ENCODE results near the gene DGKE.

Gene DGKE

DNA sequence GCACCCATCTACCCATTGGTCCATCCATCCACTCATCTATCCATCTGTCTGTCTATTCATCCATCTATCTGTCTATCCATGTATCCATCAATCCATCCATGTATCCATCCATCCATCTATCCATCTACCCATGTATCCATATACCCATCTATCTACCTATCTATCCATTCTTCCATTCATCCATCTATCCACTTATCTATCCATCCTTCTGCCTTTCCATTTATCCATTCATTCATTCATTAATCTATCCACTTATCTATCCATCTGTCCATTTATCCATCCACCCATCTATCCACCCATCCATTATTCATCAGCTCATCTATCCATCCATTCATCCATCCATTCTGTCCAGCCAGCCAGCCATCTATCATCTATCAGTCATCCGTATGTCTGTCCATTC is 58.4 kb downstream of the DGKE start:
- DNase-seq = no peak

DNA sequence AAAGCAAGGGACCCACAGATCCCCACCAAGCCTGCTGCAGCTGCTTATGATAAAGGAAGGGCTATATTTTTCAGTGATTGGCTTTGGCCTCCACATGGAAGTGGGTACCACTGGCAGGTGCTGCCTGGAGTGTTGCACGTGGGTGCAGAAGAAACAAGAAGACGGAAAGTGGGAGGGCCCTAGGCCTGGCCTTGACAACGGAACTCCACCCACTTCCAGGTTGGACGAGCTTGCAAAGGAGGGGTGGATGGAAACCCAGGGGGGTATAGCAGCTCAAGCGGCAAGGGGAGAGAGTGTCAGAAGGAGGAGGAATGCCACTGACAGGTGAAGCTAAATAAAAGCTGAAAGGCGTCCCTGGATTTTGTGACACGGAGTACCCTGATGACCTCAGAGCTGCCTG is 59.6 kb downstream of the DGKE start:
- DNase-seq = no peak

DNA sequence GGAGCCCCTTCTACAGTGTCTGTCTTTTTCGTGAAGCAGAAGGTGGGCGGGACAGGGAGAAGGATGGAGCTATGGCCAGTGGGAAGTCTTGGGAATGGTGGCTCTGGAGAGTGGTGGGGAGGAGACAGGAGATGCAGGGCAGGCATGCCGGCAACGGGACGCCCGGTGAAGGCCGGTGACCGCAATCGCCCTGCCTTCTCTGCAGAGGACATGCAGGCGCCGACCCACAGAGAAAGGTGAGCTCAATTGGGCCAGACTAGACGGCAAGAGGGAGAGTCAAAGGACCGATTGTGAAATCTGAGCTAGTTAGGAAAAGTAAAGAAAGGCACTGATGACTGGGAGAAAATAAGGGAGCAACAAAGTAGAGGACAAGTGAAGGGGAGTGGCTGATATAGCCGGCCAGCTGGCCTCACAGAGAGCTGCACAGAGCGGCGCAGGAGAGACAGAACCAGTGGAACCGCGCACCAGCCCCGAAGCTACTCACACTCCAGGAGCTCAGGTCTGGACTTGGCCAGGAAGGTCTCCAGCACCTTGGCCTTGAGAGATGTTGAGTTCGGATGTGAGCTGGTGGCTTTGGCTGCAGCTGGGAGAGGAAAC is 61.0 kb downstream of the DGKE start:
- no peak for DNase-seq

DNA sequence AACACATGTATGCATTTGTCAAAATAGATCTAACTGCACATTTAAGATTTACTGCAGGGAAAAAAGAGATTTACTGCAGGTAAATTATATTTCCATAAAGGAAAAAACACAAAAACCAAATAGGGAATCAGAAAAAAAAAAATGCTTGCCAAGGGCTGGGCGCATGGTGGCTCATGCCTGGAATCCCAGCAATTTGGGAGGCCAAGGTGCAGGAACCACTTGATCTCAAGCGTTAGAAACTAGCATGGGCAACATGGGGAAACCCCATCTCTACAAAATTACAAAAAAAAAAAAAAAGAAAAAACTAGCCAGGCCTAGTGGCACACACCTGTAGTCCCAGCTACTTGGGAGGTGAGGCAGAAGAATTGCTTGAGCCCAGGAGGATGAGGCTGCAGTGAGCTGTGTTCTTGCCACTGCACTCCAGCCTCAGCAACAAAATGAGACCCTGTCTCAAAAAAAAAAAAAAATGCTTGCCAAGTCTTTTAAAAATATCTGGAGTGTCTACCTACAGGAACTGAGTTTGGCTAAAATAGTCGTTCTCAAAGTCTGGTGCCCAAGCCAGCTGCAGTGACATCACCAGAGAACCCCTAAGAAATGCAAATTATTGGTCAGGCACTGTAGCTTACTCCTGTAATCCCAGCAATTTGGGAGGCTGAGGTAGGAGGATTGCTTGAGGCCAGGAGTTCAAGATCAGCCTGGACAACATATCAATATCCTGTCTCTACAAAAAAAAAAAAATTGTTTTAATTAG is 62.4 kb downstream of the DGKE start:
- no peak for DNase-seq

DNA sequence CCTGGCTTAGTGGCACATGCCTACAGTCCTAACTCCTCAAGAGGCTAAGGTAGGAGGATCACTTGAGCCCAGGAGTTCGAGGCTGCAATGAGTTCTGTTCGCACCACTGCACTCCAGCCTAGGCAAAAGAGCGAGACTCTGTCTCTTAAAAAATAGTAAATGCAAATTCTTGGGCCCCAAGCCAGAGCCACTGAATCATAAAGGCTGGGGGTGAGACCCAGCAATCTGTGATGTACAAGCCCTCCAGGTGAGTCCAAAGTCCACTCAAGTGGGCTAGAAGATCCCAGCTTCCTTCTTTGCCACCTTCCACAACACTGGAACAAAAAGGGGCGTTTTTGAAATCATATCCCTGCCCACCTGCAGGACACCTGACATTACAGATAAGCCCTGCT is 63.0 kb downstream of the DGKE start:
- DNase-seq = no peak

DNA sequence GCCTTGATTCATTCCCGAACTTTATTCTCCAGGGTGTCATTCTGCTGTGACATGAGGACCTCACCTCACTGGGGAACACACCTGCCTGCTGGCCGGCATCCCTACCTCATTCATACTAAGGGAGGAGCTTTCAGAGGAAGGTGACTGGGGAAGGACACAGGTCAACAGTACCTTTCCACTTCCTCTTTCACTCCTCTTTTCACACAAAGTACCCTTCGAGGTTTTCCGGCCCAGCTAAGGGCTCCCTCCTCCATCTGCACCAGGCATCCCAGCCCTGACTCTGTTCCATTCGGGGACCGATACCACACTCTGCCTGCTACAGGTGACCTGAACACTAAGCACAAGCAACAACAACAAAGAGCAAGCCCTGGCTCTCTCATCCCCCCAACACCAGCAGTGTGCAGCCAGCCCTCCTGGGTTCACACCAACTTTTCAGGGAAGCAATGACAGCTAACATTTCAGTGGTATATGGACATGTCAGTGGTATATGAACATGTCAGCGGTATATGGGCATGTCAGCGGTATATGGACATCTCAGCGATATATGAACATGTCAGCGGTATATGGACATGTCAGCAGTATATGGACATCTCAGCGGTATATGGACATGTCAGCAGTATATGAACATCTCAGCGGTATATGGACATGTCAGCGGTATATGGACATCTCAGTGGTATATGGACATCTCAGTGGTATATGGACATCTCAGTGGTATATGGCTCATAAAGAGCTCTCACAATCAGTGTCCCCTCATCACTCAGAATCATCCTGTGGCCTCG is 63.9 kb downstream of the DGKE start:
- no peak for DNase-seq

DNA sequence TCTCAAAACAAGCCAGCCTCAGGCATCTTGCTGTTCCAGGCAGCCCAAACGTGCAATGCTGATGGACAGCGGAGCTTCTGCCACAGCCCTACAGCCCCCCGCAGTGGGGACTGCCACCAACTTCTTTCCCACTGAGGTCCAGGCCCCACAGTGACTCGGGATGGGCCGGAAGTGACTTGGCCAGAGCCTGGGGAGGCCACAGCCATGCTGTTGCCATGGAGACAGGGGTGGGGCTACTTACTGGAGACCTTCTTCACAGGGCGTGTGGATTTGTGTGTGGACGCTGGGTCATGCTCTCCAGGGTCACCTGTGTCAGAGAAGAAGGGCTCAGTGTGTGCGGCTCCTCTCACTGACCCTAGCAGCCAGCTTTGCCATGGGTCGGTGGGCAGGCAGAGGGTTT is 64.9 kb downstream of the DGKE start:
- no peak for DNase-seq

DNA sequence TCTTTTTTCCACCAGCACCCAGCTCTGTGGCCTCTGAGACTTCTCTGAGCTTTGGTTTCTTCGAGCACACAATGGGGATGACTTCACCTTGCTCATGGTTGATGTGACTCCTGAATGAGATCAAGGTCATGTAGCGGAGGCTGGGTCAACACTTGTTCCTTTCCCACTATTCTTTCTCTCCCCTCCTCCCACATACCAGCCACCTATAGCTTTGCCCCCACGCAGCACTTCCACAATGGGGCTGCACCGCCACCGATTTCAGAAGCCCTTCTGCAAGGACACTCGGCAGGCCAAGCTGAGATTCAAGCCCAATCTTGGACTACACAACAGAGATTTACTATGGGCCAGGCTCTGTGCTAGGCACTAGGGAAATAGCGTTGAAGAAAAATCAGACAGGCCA is 65.5 kb downstream of the DGKE start:
- no peak for DNase-seq

DNA sequence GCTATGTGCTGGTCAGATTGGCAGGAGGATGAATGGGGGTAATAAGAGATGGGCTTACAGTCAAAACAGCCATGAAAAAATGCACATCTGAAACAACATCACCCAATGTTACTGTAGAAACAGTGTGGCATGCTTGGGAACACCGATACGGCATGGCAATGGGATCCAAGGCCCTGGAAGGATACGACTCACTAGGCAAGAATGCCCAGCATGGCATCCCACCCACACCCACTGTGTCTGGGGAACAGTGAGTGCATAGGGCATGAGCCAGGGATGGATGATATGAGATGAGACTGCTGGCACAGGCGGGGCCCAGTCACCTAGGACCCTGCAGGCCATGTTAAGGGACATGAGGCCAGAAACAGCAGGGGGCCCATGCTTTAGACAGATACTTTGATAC is 68.4 kb downstream of the DGKE start:
- no peak for DNase-seq

DNA sequence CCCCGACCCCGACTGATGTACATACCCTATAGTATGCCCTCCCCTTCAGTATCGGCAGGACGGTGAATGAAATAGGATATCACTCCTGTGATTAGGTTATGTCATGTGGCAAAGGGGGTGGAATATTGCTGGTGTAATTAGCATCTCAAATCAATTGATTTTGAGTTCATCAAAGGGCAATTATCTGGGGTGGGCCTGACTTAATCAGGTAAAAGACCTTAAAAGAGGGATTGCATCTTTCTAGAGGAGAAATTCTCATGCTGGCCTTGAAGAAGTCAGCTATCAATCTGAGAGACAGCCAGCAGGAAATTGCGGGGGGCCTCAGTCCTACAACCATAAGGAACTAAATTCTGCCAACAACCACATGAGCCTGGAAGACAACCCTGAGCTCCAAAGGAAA is 69.6 kb downstream of the DGKE start:
- DNase-seq = no peak

DNA sequence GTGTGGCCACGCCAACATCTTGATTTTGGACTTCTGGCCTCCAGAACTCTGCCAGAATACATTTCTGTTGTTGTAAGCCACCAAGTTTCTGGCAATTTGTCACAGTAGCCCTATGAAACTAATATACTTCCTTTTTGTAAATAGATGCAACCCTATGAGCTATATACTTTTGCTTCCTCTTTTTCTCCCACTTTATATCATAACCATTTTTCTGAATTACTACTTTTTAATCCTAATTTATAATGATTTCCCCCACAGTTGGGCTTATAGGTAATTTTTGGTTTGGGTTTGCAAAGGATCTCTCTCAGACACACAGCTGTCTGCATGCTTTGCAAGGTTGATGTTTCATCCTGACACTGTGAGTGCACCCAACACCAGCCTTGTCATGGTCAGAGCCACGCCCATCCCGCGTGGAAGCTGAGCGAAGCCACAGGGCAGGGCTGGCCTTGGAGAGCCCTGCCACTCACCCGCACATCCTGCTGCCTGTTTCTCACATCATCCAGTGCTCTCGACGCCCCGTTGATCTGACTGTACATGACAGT is 74.1 kb downstream of the DGKE start:
- peak; percentile 22 for DNase-seq

DNA sequence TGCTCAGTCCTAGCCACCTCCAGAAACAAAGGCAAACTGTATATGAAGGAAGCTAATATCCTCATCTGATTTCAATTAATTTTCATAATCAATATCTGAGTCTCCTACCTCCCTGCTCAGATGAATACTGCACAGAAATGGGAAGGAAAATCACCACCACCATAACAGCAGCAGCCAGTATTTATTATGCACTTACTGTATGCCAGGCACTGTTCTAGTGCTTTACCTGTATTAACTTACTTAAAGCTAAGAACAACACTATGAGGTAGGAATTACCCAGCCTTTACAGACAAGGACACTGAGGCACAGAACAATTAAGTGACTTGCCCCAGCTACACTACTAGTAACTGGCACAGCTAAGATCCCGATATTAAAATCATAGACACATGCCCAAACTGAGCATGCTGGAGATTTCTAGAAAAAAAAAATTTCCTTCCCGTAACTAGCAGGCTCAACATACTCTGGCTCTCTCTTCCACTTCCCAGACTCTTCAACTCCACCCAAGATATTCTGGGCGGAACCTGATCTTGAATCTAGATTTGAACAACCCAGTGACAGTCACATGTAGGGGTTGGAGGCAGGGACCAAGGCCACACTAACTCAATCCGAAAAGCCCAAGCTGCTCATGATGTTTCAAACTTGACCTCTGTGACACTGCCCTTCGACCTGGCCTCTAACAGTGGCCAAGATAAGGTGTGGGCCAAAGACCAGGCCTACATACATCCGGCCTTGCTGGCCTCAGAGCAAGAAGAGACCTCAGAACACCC is 76.0 kb downstream of the DGKE start:
- DNase-seq = no peak

DNA sequence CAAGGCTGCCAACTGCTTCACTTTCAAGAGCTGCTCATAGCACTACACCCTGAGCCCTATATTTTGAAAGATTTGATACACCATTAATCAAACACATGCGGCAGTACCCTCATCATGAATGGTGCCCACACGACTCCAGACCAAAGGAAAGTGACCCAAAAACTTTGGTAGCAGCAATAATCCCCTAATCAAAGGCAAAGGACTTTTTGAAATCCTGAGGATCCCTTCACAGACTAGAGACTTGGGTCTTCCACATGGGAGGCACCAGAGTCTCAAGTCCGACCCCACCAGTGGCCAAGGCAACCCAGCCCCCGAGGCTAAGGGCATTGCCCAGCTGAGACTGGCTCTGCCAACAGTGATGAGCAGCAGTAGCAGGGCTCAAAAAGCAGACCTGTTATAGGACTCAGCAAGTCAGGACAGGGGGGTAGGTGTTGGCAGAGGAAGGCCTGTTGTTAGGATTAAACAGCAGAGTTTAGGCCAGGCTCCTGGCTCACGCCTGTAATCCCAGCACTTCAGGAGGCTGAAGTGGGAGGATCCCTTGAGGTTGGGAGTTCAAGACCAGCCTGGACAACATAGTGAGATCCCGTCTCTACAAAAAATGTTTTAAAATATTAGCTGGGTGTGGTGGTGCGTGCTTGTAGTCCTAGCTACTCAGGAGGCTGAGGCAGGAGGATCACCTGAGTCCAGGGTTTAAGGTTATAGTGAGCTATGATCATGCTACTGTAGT is 76.7 kb downstream of the DGKE start:
- DNase-seq = no peak

DNA sequence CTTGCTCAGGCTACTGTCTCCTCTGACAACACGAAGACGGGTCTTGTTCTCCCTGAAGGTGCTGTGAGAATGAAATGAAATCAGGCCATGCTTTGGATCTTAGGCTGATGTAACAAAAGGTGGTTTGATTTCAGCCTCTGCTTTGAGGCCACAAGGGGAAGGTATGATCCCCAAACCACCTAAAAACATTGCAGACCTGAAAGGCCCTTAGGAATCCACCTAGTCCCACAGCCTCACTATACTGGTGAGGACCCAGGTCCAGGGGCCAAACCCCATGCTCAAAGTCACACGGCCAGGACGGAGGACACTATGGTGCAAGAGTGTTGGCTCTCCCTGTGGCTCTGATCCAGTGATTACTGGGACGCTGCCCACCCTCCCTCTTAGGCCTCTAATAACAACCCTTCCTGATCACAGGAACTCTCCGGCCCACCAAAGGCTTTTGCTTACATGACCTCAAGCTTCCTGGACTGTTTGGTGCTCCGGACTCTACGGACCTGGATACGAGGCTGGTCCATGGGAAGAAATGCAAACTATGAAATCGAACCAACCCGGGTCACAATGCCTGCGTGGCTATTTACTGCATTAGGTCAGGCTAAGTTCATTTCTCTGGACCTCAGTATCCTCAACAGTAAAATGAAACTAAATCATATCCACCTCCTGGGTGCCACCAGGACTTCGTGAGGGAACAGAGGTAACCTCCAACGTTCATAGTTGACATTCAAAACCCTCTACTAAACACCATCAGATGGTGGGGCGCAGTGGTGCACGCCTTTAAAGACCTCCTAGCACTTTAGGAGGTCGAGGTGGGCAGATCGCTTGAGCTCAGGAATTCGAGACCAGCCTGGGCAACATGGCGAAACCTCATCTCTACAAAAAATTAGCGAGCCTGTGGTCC is 78.4 kb downstream of the DGKE start:
- DNase-seq = peak; percentile 9

DNA sequence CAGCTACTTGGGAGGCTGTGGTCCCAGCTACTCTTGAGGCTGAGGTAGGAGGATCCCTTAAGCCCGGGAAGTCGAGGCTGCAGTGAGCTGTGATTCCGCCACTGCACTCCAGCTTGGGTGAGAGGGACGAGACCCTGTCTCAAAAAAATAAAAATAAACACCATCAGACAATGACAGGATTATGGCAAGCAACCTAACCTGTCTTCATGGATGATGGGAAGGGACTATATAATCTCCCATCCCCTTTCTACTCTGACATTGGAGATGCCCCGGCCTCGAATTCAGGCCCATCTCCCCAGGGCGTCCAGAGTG is 79.0 kb downstream of the DGKE start:
- no peak for DNase-seq

DNA sequence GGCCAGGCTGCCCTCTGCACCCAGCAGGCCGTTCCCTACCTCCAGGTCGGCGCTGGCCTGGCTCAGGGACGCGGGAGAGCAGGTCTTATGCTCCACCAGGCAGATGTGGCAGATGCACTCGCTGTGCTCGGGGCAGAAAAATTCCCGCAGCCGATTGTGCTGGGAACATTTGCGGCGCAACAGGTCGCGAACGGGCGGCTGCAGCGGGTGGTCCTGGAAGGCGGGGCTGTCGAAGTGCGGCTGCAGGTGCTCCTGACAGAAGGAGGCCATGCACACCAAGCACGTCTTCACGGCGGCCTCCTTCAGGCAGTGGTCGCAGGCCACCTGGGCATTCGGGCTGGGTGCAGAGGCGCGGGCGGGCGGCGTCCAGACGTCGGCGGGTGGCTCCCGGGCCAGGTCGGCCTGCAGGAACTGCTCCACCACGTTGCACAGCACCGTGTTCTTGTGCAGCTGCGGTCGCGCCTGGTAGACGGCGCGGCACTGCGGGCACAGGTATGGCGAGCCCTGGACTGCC is 79.5 kb downstream of the DGKE start:
- DNase-seq = no peak

DNA sequence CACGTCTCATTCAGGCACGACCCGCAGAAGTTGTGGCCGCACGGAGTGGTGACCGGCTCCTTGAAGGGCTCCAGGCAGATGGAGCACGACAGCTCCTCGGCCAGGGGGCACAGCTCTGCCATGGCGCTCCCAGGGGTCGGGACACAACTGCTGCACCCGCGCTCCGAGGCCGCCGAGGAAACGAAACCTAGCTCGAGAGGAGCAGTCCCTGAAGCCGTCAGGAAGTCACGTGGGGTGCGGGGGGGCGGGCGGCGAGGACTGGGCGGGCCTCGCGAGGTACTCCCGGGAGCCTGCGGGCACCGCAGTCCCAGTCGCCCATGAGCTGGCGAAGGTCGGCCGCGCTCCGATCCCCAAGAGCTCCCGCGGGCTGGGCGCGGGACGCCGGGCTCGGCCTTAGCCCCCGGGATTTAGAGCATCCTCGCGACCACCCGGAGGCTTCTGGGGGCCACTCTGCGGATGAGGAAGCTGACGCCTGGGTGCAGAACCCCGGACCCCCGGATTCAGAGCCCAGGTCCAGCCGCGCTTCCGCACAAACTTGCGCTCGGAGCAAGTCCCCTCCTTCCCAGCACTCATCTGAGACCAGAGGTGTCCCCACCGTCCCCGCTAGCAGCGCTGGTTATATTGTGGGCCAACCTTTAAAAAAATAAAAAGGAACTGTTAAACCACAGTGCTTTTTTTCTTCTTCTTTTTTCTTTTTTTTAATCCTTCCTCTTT is 80.1 kb downstream of the DGKE start, which contains the start of gene TRIM25:
Gene TRIM25, minus strand, starts transcription at position 183 of the 714 bp plus-strand sequence. Its CDS starts 61 bp downstream, at position 122.
- DNase-seq = peak; percentile 92

DNA sequence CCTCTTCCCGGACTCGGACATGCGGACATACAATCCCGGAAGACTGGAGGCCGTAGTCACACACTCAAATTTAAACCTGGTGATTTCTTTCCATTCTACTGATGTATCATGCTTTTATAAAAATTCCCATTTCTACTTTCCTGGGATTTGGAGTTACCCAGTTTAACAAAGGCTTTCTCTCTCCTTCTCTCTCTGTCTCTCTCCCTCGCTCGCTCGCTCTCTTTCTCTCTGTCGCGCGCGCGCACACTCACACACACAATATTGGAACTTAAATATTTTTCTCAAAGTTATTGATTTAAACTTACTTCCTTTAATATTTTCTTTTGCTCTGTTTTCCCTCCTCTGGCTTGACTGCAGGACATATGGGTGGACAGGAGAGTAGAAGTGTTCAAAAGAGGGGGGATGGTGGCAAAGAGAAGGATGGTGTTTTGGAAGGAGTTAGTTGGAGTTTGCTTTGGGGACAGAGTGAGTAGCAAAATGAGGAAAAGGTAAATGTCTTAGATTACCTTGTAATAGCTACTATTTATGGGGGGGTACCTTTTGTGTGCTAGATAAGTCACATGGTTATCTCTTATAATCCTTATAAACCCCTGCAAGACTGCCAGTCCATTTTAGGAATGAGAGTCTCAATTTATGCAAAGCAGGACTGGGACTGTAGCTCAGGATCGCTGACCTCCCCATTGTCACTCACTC is 80.8 kb downstream of the DGKE start:
- no peak for DNase-seq

DNA sequence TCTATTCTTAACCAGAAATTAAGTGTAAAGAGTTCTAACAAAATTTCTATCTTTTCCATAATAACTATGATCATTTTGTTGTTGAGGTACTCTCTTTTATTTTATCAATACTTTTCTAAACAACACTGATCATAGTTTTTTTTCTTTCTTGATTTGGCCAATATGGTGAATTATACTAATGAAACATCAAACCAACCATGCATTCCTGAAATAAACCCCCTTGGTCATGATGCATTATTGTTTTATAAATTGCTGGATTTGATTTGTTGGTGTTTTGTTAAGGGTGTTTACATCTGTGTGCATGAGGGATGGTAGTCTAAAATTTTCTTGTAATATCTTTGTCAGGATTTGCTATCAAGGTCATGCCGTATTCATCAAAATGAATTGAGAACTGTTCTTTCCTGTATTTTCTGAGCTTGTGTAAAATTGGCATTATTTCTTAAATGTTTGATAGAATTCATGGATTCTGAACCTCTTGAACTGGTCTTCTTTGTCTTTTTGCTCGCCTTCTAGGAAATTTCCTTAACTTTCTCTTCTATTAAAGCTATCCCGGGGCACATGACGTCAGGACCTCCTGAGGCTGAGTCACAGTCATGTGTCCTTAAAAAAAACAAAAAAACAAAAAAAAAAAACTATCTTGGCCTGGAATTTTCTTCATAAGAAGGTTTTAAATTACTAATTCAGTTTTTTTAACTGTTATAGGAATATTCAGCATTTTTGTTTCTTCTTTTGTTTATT is 83.8 kb downstream of the DGKE start:
- no peak for DNase-seq

Data from stimulated activated naive CD4-positive, alpha-beta T cell treated with Interleukin-2 at 50 U/mL for 16 hours (primary cell).